ENCODE data around the gene PKDREJ. TPM values are rescaled to one million over a fixed set of nuclear protein-coding genes. Genes with fewer than 3 reads are reported as not detected.

The PKDREJ gene
- total and polyA plus RNA-seq, 2 of the 4 experiments (the other 2 are of a cell fraction): 0.02 TPM; not detected in 1

GRCh38 chr22:46303347-46303965 lies 40.3 kb upstream of the PKDREJ start (continued):
- no peak for TF ChIP-seq POLR2A (IDR thresholded peaks at IDR 0.05; ENCODE audit: low read depth, low read length)

- Histone ChIP-seq H4K91ac (ENCODE audit: insufficient read depth, low read depth, low read length) (no peak overlapping the region), H2BK120ac (ENCODE audit: low read depth, low read length) (no peak overlapping the region), H3K9me3 (ENCODE audit: control insufficient read depth, insufficient read depth, low read length) (no peaks in the 10 kb centered on the region), H2AK9ac (replicated peaks; ENCODE audit: low read depth, low read length, poor library complexity) (peak overlapping the region; percentile 50), H3K23ac (ENCODE audit: low read depth, low read length) (no peak overlapping the region), H2BK20ac (ENCODE audit: low read depth, low read length) (no peak overlapping the region), H3K4me1 (ENCODE audit: control insufficient read depth, insufficient read depth, low read length) (peaks cover 14% of the 10 kb centered on the region), H3K4ac (ENCODE audit: low read depth, low read length) (no peak overlapping the region), H3K4me3 (ENCODE audit: insufficient read depth, low read depth, low read length) (no peak overlapping the region), H3K18ac (ENCODE audit: low read depth, low read length) (no peak overlapping the region), H2BK5ac (ENCODE audit: low read depth, low read length, poor library complexity, severe bottlenecking) (no peak overlapping the region), H3K36me3 (ENCODE audit: control insufficient read depth, insufficient read depth, low read length) (no peaks in the 10 kb centered on the region), H3K79me1 (ENCODE audit: low read depth in 1 of 2, low read length in 2 of 2) (peaks cover 23 to 62% of the 10 kb centered on the region in 2 experiments), H3K27ac (ENCODE audit: insufficient read depth, low read length) (no peak overlapping the region), H3K14ac (replicated peaks; ENCODE audit: low read depth, low read length) (no peak overlapping the region), H3K9ac (ENCODE audit: low read depth, low read length) (no peak overlapping the region), H2AFZ (replicated peaks; ENCODE audit: low read length, poor library complexity) (no peak overlapping the region), H4K5ac (ENCODE audit: low read depth, low read length) (no peak overlapping the region), H3K56ac (ENCODE audit: extremely low read depth, insufficient read depth, low read length) (no peak overlapping the region), H3K27me3 (ENCODE audit: control insufficient read depth, insufficient read depth, low read length) (no peaks in the 10 kb centered on the region), H2BK15ac (ENCODE audit: low read depth, low read length) (no peak overlapping the region), H4K20me1 (ENCODE audit: insufficient read depth, low read length) (peaks cover 9% of the 10 kb centered on the region; the same call in 1 of the 2 replicates), H4K8ac (ENCODE audit: low read depth in 2 of 2, low read length in 2 of 2) (no peak overlapping the region), H2AK5ac (ENCODE audit: low read depth, low read length) (no peak overlapping the region), H3K4me2 (ENCODE audit: low read depth, low read length) (no peak overlapping the region), H3K9me1 (ENCODE audit: insufficient read depth, low read length) (peaks cover 20% of the 10 kb centered on the region)
- dilution Hi-C loops (cut with HindIII; ENCODE audit: low sequenced_read_pairs, unreplicated experiment): no loop called here
- in situ Hi-C loops (cut with MboI; ENCODE audit: low sequenced_read_pairs): no loop called here
- intact Hi-C loops (cut with micrococcal nuclease): no loop called here
- ATAC-seq (ENCODE audit: low read depth) (no peak), DNase-seq (no peak)
- BruUV-seq (replicated peaks): no TSS peak
- WGBS, 2 experiments (ENCODE audit: extremely low coverage in 2 of 2, insufficient read length in 1 of 2): no CpG with 5 or more reads among the region's 7 CpGs
- ChIA-PET POLR2A (ENCODE audit: unreplicated experiment) (no interaction called here), CTCF (no interaction called here)
- no peak for TF ChIP-seq NFE2L2 (IDR thresholded peaks at IDR 0.05; ENCODE audit: low read depth, low read length)
- TF ChIP-seq RFX5 (IDR thresholded peaks at IDR 0.05; ENCODE audit: low read depth, low read length): no peak
- TF ChIP-seq MAZ (IDR thresholded peaks at IDR 0.05; ENCODE audit: borderline replicate concordance, low read depth, low read length): no peak
- TF ChIP-seq MAFK (IDR thresholded peaks at IDR 0.05; ENCODE audit: low read depth, low read length): no peak
- TF ChIP-seq CHD1 (IDR thresholded peaks at IDR 0.05; ENCODE audit: low read depth, low read length): no peak
- TF ChIP-seq FOS (IDR thresholded peaks at IDR 0.05; ENCODE audit: low read depth, low read length): no peak
- no peak for TF ChIP-seq RCOR1 (IDR thresholded peaks at IDR 0.05; ENCODE audit: insufficient replicate concordance, low read length)
- TF ChIP-seq POLR2A (IDR thresholded peaks at IDR 0.05; ENCODE audit: low read depth, low read length): no peak
- no peak for TF ChIP-seq USF2 (IDR thresholded peaks at IDR 0.05; ENCODE audit: low read depth, low read length)
- TF ChIP-seq, protein P1, sequence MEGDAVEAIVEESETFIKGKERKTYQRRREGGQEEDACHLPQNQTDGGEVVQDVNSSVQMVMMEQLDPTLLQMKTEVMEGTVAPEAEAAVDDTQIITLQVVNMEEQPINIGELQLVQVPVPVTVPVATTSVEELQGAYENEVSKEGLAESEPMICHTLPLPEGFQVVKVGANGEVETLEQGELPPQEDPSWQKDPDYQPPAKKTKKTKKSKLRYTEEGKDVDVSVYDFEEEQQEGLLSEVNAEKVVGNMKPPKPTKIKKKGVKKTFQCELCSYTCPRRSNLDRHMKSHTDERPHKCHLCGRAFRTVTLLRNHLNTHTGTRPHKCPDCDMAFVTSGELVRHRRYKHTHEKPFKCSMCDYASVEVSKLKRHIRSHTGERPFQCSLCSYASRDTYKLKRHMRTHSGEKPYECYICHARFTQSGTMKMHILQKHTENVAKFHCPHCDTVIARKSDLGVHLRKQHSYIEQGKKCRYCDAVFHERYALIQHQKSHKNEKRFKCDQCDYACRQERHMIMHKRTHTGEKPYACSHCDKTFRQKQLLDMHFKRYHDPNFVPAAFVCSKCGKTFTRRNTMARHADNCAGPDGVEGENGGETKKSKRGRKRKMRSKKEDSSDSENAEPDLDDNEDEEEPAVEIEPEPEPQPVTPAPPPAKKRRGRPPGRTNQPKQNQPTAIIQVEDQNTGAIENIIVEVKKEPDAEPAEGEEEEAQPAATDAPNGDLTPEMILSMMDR (conservative IDR thresholded peaks at IDR 0.05; ENCODE audit: low read depth, low read length): no peak
- no peak for TF ChIP-seq SMC3 (IDR thresholded peaks at IDR 0.05; ENCODE audit: low read depth, low read length)
- TF ChIP-seq, protein P2, sequence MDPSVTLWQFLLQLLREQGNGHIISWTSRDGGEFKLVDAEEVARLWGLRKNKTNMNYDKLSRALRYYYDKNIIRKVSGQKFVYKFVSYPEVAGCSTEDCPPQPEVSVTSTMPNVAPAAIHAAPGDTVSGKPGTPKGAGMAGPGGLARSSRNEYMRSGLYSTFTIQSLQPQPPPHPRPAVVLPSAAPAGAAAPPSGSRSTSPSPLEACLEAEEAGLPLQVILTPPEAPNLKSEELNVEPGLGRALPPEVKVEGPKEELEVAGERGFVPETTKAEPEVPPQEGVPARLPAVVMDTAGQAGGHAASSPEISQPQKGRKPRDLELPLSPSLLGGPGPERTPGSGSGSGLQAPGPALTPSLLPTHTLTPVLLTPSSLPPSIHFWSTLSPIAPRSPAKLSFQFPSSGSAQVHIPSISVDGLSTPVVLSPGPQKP (IDR thresholded peaks at IDR 0.05; ENCODE audit: borderline replicate concordance, low read depth, low read length): no peak
- TF ChIP-seq RAD21 (IDR thresholded peaks at IDR 0.05; ENCODE audit: low read length): no peak
- no peak for TF ChIP-seq BHLHE40 (IDR thresholded peaks at IDR 0.05; ENCODE audit: low read depth, low read length)
These were observed 37.3 kb upstream of the PKDREJ start for GRCh38 chr22:46300491-46300890.
